Panc1 (cell line): ENCODE measurements around the gene NR4A1. TPM values are rescaled to one million over a fixed set of nuclear protein-coding genes. Genes with fewer than 3 reads are reported as not detected.
A peak's percentile ranks its signal among the peaks of the same experiment; 100 is the strongest.

ENCODE experiments used
- ATAC-seq: fragments of 200-7000 bp; cut with Tn5 transposase; 2 replicates; pipeline ENCODE4 v1.9.1; 2020; ENCODE audit warnings: mild to moderate bottlenecking, moderate library complexity
- BruUV-seq: library from RNA; stranded (reverse); fragments of 400-500 nt; replicated peaks from 2 replicates; lab custom pipeline; 2021; lab: Mats Ljungman, UMichigan
- CTCF ChIA-PET: fragments of 300-600 bp; sonication (Branson Sonifier 250); formaldehyde crosslinking; loops from one replicate; lab custom pipeline; 2022; ENCODE audit warnings: antibody characterized with exemption; lab: Charles Lee
- POLR2A ChIA-PET: fragments of 300-600 bp; sonication (Branson Sonifier 250); formaldehyde crosslinking; loops from one replicate; lab custom pipeline; 2022; ENCODE audit warnings: antibody characterized with exemption; lab: Charles Lee
- DNase-seq: peaks from one replicate; pipeline ENCODE4 v3.0.0-alpha.2; 2010; ENCODE audit warnings: low read depth, low spot score
- H3K27ac ChIP-seq: 2 replicates; pipeline ENCODE4 v1.5.1; 2011; ENCODE audit warnings: mild to moderate bottlenecking, low read length, inconsistent platforms
- H3K27me3 ChIP-seq: fragments of 200-500 bp; sonication (Bioruptor generic); 2 replicates; pipeline ENCODE4 v1.6.0; 2014; ENCODE audit warnings: low read length, inconsistent platforms; ENCODE audit not compliant: control insufficient read depth, insufficient read depth
- H3K36me3 ChIP-seq: fragments of 200-500 bp; sonication (Bioruptor generic); 2 replicates; pipeline ENCODE4 v1.5.1; 2014; ENCODE audit warnings: inconsistent platforms, mild to moderate bottlenecking, low read length, moderate library complexity; ENCODE audit not compliant: control insufficient read depth, insufficient read depth
- H3K4me1 ChIP-seq: 2 replicates; pipeline ENCODE4 v1.5.1; 2011; ENCODE audit warnings: inconsistent platforms, mild to moderate bottlenecking, low read length, moderate library complexity; ENCODE audit not compliant: control insufficient read depth, insufficient read depth
- H3K4me3 ChIP-seq, 2 experiments: 2 replicates each; pipeline ENCODE4 v1.5.1; 2011 to 2012; ENCODE audit warnings: low read depth in 2 of 2, low read length in 2 of 2, mild to moderate bottlenecking in 2 of 2, inconsistent platforms in 1 of 2, moderate library complexity in 1 of 2
- H3K9me3 ChIP-seq: fragments of 200-500 bp; sonication (Bioruptor generic); 2 replicates; pipeline ENCODE4 v1.5.1; 2014; ENCODE audit warnings: low read depth, mild to moderate bottlenecking, inconsistent platforms, low read length, moderate library complexity; ENCODE audit not compliant: control insufficient read depth, insufficient read depth
- POLR2AphosphoS5 ChIP-seq: IDR thresholded peaks from 2 replicates; pipeline ENCODE4 v1.6.1; 2012; ENCODE audit warnings: mild to moderate bottlenecking, low read depth, low read length, moderate library complexity
- REST ChIP-seq, 2 experiments: IDR thresholded peaks; 2 replicates each; pipeline ENCODE4 v1.6.1; 2011 to 2012; ENCODE audit warnings: low read depth in 2 of 2, control low read depth in 1 of 2, low read length in 1 of 2, mild to moderate bottlenecking in 1 of 2, moderate library complexity in 1 of 2; ENCODE audit not compliant: insufficient read depth in 1 of 2
- SIN3A ChIP-seq: IDR thresholded peaks from 2 replicates; pipeline ENCODE4 v1.6.1; 2012; ENCODE audit warnings: low read depth, mild to moderate bottlenecking, low read length, moderate library complexity, borderline replicate concordance; ENCODE audit not compliant: insufficient read depth
- TCF7L2 ChIP-seq: IDR thresholded peaks from 2 replicates; pipeline ENCODE4 v1.6.1; 2011; ENCODE audit warnings: mild to moderate bottlenecking, low read depth, low read length, inconsistent platforms
- in situ Hi-C: cut with HindIII; loops from 2 replicates; pipeline ENCODE4 v1.10.0; 2016; ENCODE audit warnings: low sequenced_read_pairs, low pct_unique_long_range_greater_than_20kb
- intact Hi-C: fragments of 100-400 bp; cut with micrococcal nuclease; formaldehyde crosslinking; loops from one replicate; pipeline ENCODE4 v1.10.0; 2022; ENCODE audit not compliant: unreplicated experiment
- total RNA-seq: library from RNA; stranded (reverse); gene quantifications from one replicate; pipeline ENCODE4 v1.2.1, GENCODE V29; 2021; ENCODE audit not compliant: unreplicated experiment
- TF ChIP-seq, protein P1 (sequence below): fragments of 450-650 bp; IDR thresholded peaks from 2 replicates; pipeline ENCODE4 v1.5.1; 2017; ENCODE audit warnings: mild to moderate bottlenecking

Gene NR4A1
- total RNA-seq, 1 experiment from 2014 or later, result 2.0 TPM

- POLR2A ChIA-PET, result no interaction called here
- Histone ChIP-seq H3K9me3 (no peaks in the 10 kb centered on the region), H3K4me1 (0 out of 2 replicates have a peak, but pooled peaks cover 5% of the 10 kb centered on the region), H3K36me3 (no peaks in the 10 kb centered on the region), H3K27ac (no peak overlapping the region), H3K27me3 (no peaks in the 10 kb centered on the region), H3K4me3 (no peak overlapping the region)
- intact Hi-C loops, result no loop called here
- CTCF ChIA-PET, result interaction anchor here (0.6 to 0.9 kb wide), 2 partner anchors 10 to 15 kb away, joined by 3 to 6 read pairs; no protein-coding TSS in a partner anchor
- DNase-seq (no peak), ATAC-seq (no peak)
- no TSS peak for BruUV-seq
- TF ChIP-seq, protein P1, sequence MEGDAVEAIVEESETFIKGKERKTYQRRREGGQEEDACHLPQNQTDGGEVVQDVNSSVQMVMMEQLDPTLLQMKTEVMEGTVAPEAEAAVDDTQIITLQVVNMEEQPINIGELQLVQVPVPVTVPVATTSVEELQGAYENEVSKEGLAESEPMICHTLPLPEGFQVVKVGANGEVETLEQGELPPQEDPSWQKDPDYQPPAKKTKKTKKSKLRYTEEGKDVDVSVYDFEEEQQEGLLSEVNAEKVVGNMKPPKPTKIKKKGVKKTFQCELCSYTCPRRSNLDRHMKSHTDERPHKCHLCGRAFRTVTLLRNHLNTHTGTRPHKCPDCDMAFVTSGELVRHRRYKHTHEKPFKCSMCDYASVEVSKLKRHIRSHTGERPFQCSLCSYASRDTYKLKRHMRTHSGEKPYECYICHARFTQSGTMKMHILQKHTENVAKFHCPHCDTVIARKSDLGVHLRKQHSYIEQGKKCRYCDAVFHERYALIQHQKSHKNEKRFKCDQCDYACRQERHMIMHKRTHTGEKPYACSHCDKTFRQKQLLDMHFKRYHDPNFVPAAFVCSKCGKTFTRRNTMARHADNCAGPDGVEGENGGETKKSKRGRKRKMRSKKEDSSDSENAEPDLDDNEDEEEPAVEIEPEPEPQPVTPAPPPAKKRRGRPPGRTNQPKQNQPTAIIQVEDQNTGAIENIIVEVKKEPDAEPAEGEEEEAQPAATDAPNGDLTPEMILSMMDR, result no peak
- TF ChIP-seq TCF7L2, result no peak
- no peak for TF ChIP-seq SIN3A
- TF ChIP-seq POLR2AphosphoS5, result no peak
- TF ChIP-seq REST (IDR thresholded peaks at IDR 0.05; ENCODE audit: insufficient read depth in 1 of 2, low read depth in 2 of 2, low read length in 1 of 2), result no peak
- in situ Hi-C loops, result no loop called here
Measured at GRCh38 chr12:52041035-52041434, 10.2 kb upstream of the NR4A1 start.

GRCh38 chr12:52041695-52042123 lies 9.5 kb upstream of the NR4A1 start:
- Histone ChIP-seq H3K27me3 (no peaks in the 10 kb centered on the region), H3K9me3 (no peaks in the 10 kb centered on the region), H3K4me1 (0 out of 2 replicates have a peak, but pooled peaks cover under 1% of the 10 kb centered on the region), H3K27ac (no peak overlapping the region), H3K4me3 (no peak overlapping the region), H3K36me3 (no peaks in the 10 kb centered on the region)
- ChIA-PET CTCF (interaction anchor here (0.6 kb wide), 1 partner anchor 10 kb away, joined by 6 read pairs; no protein-coding TSS in a partner anchor), POLR2A (no interaction called here)
- TF ChIP-seq, protein P1, result no peak
- TF ChIP-seq TCF7L2 (no peak), REST (IDR thresholded peaks at IDR 0.05; ENCODE audit: insufficient read depth in 1 of 2, low read depth in 2 of 2, low read length in 1 of 2) (peak; percentile 79 to 88)
- no peak for ATAC-seq
- in situ Hi-C loops (no loop called here), intact Hi-C loops (no loop called here)
- DNase-seq, result no peak
- BruUV-seq, result no TSS peak
